PFSK-1 (cell line): Measurements from ENCODE around the gene ITGBL1.

ENCODE experiments used
- FOXP2 ChIP-seq: optimal IDR thresholded peaks from 2 replicates; pipeline ENCODE3; 2011; ENCODE audit warnings: borderline replicate concordance, control low read depth, inconsistent platforms; ENCODE audit not compliant: insufficient read depth; ENCODE audit errors: extremely low read length, extremely low read depth
- POLR2AphosphoS5 ChIP-seq: IDR thresholded peaks from 2 replicates; pipeline ENCODE4 v1.6.1; 2012; ENCODE audit warnings: low read depth, mild to moderate bottlenecking, control low read depth, low read length, moderate library complexity
- SIN3A ChIP-seq: IDR thresholded peaks from 2 replicates; pipeline ENCODE4 v1.6.1; 2012; ENCODE audit warnings: mild to moderate bottlenecking, low read length, moderate library complexity, borderline replicate concordance; ENCODE audit not compliant: insufficient read depth
- TAF1 ChIP-seq: IDR thresholded peaks from 2 replicates; pipeline ENCODE4 v1.6.1; 2012; ENCODE audit warnings: low read length, control low read depth, borderline replicate concordance; ENCODE audit not compliant: insufficient read depth
- TF ChIP-seq, protein P1 (sequence below), 2 experiments: IDR thresholded peaks; 2 replicates each; pipeline versions ENCODE4 v1.6.1 to v1.8.0; 2011 to 2012; ENCODE audit warnings: low read depth in 2 of 2, low read length in 2 of 2, control low read depth in 1 of 2, inconsistent platforms in 1 of 2, mild to moderate bottlenecking in 1 of 2, moderate library complexity in 1 of 2; ENCODE audit not compliant: insufficient read depth in 1 of 2

ITGBL1 gene

DNA sequence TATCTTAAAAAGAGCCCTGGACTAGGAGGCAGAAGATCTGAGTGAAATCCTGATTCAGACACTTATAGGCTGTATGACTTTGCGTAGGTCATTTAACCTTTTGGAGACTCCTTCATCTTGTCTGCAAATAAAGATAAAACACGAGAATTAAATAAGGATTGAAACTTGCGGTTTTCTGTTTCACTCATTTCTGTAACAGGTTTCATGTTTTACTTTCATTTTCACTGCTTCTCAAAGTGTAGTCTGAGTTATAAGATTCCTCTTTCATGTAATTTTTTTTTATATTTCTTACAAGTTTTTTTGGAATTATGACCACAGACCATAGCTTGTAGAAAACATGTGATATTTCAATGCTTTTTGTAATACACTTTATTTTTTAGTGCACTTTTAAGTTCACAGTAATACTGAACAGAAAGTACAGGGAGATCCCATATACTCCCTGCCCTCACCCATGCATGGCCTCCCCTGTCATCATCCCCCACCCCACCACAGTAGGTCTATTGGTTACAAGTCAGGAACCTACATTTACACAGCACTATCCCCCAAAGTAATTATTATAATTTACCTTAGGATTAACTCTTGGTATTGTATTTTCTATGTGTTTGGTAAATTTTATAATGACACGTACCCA, 174.6 kb downstream of the ITGBL1 start:
- TF ChIP-seq FOXP2, result no peak
- no peak for TF ChIP-seq SIN3A
- TF ChIP-seq, protein P1, sequence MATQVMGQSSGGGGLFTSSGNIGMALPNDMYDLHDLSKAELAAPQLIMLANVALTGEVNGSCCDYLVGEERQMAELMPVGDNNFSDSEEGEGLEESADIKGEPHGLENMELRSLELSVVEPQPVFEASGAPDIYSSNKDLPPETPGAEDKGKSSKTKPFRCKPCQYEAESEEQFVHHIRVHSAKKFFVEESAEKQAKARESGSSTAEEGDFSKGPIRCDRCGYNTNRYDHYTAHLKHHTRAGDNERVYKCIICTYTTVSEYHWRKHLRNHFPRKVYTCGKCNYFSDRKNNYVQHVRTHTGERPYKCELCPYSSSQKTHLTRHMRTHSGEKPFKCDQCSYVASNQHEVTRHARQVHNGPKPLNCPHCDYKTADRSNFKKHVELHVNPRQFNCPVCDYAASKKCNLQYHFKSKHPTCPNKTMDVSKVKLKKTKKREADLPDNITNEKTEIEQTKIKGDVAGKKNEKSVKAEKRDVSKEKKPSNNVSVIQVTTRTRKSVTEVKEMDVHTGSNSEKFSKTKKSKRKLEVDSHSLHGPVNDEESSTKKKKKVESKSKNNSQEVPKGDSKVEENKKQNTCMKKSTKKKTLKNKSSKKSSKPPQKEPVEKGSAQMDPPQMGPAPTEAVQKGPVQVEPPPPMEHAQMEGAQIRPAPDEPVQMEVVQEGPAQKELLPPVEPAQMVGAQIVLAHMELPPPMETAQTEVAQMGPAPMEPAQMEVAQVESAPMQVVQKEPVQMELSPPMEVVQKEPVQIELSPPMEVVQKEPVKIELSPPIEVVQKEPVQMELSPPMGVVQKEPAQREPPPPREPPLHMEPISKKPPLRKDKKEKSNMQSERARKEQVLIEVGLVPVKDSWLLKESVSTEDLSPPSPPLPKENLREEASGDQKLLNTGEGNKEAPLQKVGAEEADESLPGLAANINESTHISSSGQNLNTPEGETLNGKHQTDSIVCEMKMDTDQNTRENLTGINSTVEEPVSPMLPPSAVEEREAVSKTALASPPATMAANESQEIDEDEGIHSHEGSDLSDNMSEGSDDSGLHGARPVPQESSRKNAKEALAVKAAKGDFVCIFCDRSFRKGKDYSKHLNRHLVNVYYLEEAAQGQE (IDR thresholded peaks at IDR 0.05; ENCODE audit: insufficient read depth in 1 of 2, low read depth in 2 of 2, low read length in 2 of 2), result no peak
- no peak for TF ChIP-seq POLR2AphosphoS5
- no peak for TF ChIP-seq TAF1

DNA sequence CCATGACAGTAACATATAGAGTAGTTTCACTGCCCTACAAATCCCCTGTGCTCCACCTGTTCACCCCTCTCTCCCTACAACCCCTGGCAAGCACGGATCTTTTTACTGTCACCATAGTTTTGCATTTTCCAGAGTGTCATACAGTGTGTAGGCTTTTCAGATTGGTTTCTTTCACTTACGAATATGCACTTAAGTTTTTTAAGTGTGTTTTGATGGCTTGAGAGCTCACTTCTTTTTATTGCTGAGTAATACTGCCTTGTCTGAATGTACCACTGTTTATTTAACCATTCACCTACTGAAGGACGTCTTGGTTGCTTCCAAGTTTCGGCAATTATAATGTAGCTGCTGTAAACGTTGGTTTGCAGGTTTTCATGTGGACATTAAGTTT, 175.1 kb downstream of the ITGBL1 start:
- TF ChIP-seq TAF1 (no peak), POLR2AphosphoS5 (no peak), FOXP2 (no peak), SIN3A (no peak)
- TF ChIP-seq, protein P1 (IDR thresholded peaks at IDR 0.05; ENCODE audit: insufficient read depth in 1 of 2, low read depth in 2 of 2, low read length in 2 of 2), result no peak

GRCh38 chr13:101628900-101629299, 176.4 kb downstream of the ITGBL1 start:
- TF ChIP-seq, protein P1 (IDR thresholded peaks at IDR 0.05; ENCODE audit: insufficient read depth in 1 of 2, low read depth in 2 of 2, low read length in 2 of 2), result no peak
- TF ChIP-seq SIN3A, result no peak
- TF ChIP-seq TAF1, result no peak
- no peak for TF ChIP-seq FOXP2
- no peak for TF ChIP-seq POLR2AphosphoS5

GRCh38 chr13:101631395-101631794, 178.9 kb downstream of the ITGBL1 start:
- TF ChIP-seq FOXP2 (no peak), SIN3A (no peak), TAF1 (no peak), POLR2AphosphoS5 (no peak)
- TF ChIP-seq, protein P1 (IDR thresholded peaks at IDR 0.05; ENCODE audit: insufficient read depth in 1 of 2, low read depth in 2 of 2, low read length in 2 of 2), result no peak

GRCh38 chr13:101634142-101634541, 181.7 kb downstream of the ITGBL1 start:
- TF ChIP-seq, protein P1 (IDR thresholded peaks at IDR 0.05; ENCODE audit: insufficient read depth in 1 of 2, low read depth in 2 of 2, low read length in 2 of 2), result no peak
- TF ChIP-seq FOXP2 (no peak), POLR2AphosphoS5 (no peak), TAF1 (no peak), SIN3A (no peak)
